ENCODE results near the gene ICAM1. TPM values are rescaled to one million over a fixed set of nuclear protein-coding genes. Genes with fewer than 3 reads are reported as not detected.

Gene ICAM1
- total and polyA plus RNA-seq, 2 of the 13 experiments (the other 11 are each of a cell fraction or from before 2014, with no cell fraction given), result 37.9 to 98.4 TPM

- TF ChIP-seq RERE (CRISPR knock-in tag; IDR thresholded peaks at IDR 0.05; ENCODE audit: low read depth) (0 out of 2 replicates have a peak, but pooled peaks have one; percentile 27), CREB1 (IDR thresholded peaks at IDR 0.05) (0 out of 2 replicates have a peak, but pooled peaks have one; percentile 13), CREB1 (CRISPR knock-in tag; IDR thresholded peaks at IDR 0.05) (no peak), PAF1 (CRISPR knock-in tag; IDR thresholded peaks at IDR 0.05) (peak; percentile 83), TFDP1 (CRISPR knock-in tag; IDR thresholded peaks at IDR 0.05; ENCODE audit: borderline replicate concordance) (peak; percentile 79; the same call in 1 of the 2 replicates), DRAP1 (CRISPR knock-in tag; IDR thresholded peaks at IDR 0.05) (peak; percentile 66), GTF2F1 (IDR thresholded peaks at IDR 0.05; ENCODE audit: low read length) (peak; percentile 48; the same call in 1 of the 2 replicates), ZNF431 (CRISPR knock-in tag; IDR thresholded peaks at IDR 0.05; ENCODE audit: borderline replicate concordance, low read depth) (no peak), HDAC2 (CRISPR knock-in tag; IDR thresholded peaks at IDR 0.05) (peak; percentile 65; the same call in 1 of the 2 replicates), ADNP (CRISPR knock-in tag; IDR thresholded peaks at IDR 0.05) (no peak), ETV6 (CRISPR knock-in tag; conservative IDR thresholded peaks at IDR 0.05) (0 out of 2 replicates have a peak, but pooled peaks have one; percentile 22), KLF6 (CRISPR knock-in tag; IDR thresholded peaks at IDR 0.05) (no peak; the same call in 1 of the 2 replicates), ARNTL (CRISPR knock-in tag; IDR thresholded peaks at IDR 0.05) (no peak; the same call in none of the 2 replicates), ZBTB33 (CRISPR knock-in tag; IDR thresholded peaks at IDR 0.05) (peak; percentile 41; the same call in 1 of the 2 replicates), KMT2A (CRISPR knock-in tag; IDR thresholded peaks at IDR 0.05) (peak; percentile 82), ZFY (CRISPR knock-in tag; IDR thresholded peaks at IDR 0.05) (peak; percentile 61; the same call in 1 of the 2 replicates), TARDBP (CRISPR knock-in tag; IDR thresholded peaks at IDR 0.05) (0 out of 2 replicates have a peak, but pooled peaks have one; percentile 68), TAF1 (CRISPR knock-in tag; IDR thresholded peaks at IDR 0.05) (peak; percentile 64; the same call in 1 of the 2 replicates), THRA (CRISPR knock-in tag; IDR thresholded peaks at IDR 0.05; ENCODE audit: borderline replicate concordance) (peak; percentile 42; the same call in 1 of the 2 replicates)
Measured at GRCh38 chr19:10315335-10316214, 44.7 kb downstream of the ICAM1 start, which contains the start of gene FDX2 (continued).

Data from HepG2 (cell line).